ENCODE results near the gene SLC50A1. TPM values are rescaled to one million over a fixed set of nuclear protein-coding genes. Genes with fewer than 3 reads are reported as not detected.

The SLC50A1 gene
- total and polyA plus RNA-seq, 9 of the 15 experiments (the other 6 are each of a cell fraction or from before 2014, with no cell fraction given): 46.5 to 132 (median 91.9) TPM

GRCh38 chr1:155116113-155116764 is 19.4 kb upstream of the SLC50A1 start (continued):
- TF ChIP-seq CTCFL (IDR thresholded peaks at IDR 0.05; ENCODE audit: borderline replicate concordance, insufficient read depth, low read depth, low read length, poor library complexity, severe bottlenecking): no peak

GRCh38 chr1:155117610-155118009 is 18.0 kb upstream of the SLC50A1 start:
- CTCF ChIA-PET (ENCODE audit: low intra/inter-chr PET ratio): no interaction called here
- Histone ChIP-seq H3K9me1 (ENCODE audit: control insufficient read depth, insufficient read depth, low read length) (no peaks in the 10 kb centered on the region), H3K4me1 (replicated peaks in 1 of 2; ENCODE audit: control insufficient read depth in 2 of 2, insufficient read depth in 2 of 2, low read length in 2 of 2) (peaks cover 10 to 19% of the 10 kb centered on the region in 2 experiments; a peak in 4 of 5 replicates), H3K36me3 (ENCODE audit: control insufficient read depth, insufficient read depth, low read length) (no peaks in the 10 kb centered on the region), H3K4me3 (no peak overlapping the region), H2AFZ (ENCODE audit: low read depth, low read length) (no peak overlapping the region), H3K4me2 (ENCODE audit: insufficient read depth, low read length) (no peak overlapping the region), H3K27ac (ENCODE audit: extremely low read depth, low read depth, low read length) (no peak overlapping the region), H3K79me2 (ENCODE audit: control insufficient read depth, insufficient read depth, low read length) (no peaks in the 10 kb centered on the region), H3K9me3 (replicated peaks; ENCODE audit: control insufficient read depth, insufficient read depth, low read depth, low read length) (no peaks in the 10 kb centered on the region), H3K9ac (ENCODE audit: insufficient read depth in 1 of 2, low read depth in 2 of 2, low read length in 2 of 2) (no peak overlapping the region), H4K20me1 (replicated peaks; ENCODE audit: control insufficient read depth, insufficient read depth, low read length) (no peaks in the 10 kb centered on the region), H3K27me3 (ENCODE audit: control insufficient read depth in 2 of 2, insufficient read depth in 2 of 2, low read length in 2 of 2) (no peaks in the 10 kb centered on the region)
- BruUV-seq (replicated peaks): no TSS peak
- intact Hi-C loops (cut with micrococcal nuclease): no loop called here
- DNase-seq (ENCODE audit: extremely low read depth in 1 of 4, low spot score in 3 of 4) (peak in 1 of 4 experiments; percentile 4), ATAC-seq (no peak), FAIRE-seq (no peak)
- in situ Hi-C loops (cut with MboI): no loop called here
- POLR2A ChIA-PET: interaction anchor here (1.0 kb wide), 1 partner anchor 16 kb away, joined by 3 read pairs; no protein-coding TSS in a partner anchor
- WGBS (ENCODE audit: insufficient coverage, low coverage, missing lambda C conversion rate): 8% methylated on average over 4 of the region's 4 CpGs
- TF ChIP-seq AFF1 (IDR thresholded peaks at IDR 0.05; ENCODE audit: low read depth in 1 of 2, partially characterized antibody in 2 of 2) (no peak), ZNF347 (CRISPR knock-in tag; IDR thresholded peaks at IDR 0.05; ENCODE audit: low read depth) (no peak), RAD51 (IDR thresholded peaks at IDR 0.05; ENCODE audit: borderline replicate concordance, low read depth) (no peak), RB1 (IDR thresholded peaks at IDR 0.05; ENCODE audit: low read depth) (no peak), PHF21A (IDR thresholded peaks at IDR 0.05; ENCODE audit: borderline replicate concordance, low read depth) (no peak), BCLAF1 (IDR thresholded peaks at IDR 0.05; ENCODE audit: borderline replicate concordance in 1 of 2, control insufficient read depth in 1 of 2, low read depth in 2 of 2, low read length in 1 of 2) (no peak), HDGF (IDR thresholded peaks at IDR 0.05) (no peak), SMARCE1 (IDR thresholded peaks at IDR 0.05) (no peak), HNRNPH1 (optimal IDR thresholded peaks at IDR 0.05; ENCODE audit: low read depth, low read length) (no peak), TBP (optimal IDR thresholded peaks at IDR 0.05; ENCODE audit: low read depth, low read length) (no peak)

Measured in K562 (cell line).